K562 (cell line): ENCODE measurements around the gene FGF1. TPM values are rescaled to one million over a fixed set of nuclear protein-coding genes. Genes with fewer than 3 reads are reported as not detected.

ENCODE experiments used
- ATAC-seq: fragments of 200-7000 bp; cut with Tn5 transposase; 3 replicates; pipeline ENCODE4 v1.9.1; 2020; ENCODE audit warnings: moderate library complexity
- BruUV-seq: library from RNA; stranded (reverse); fragments of 400-500 nt; replicated peaks from 2 replicates; lab custom pipeline; 2021; lab: Mats Ljungman, UMichigan
- CTCF ChIA-PET: fragments of 300-600 bp; formaldehyde crosslinking; extraction: SDS; loops from one replicate; lab custom pipeline; 2021; ENCODE audit warnings: low intra/inter-chr PET ratio; lab: Yijun Ruan, JAX
- POLR2A ChIA-PET: fragments of 300-600, 350-650 bp; sonication (Branson Sonifier 250); formaldehyde crosslinking; extraction: SDS; loops from one replicate; lab custom pipeline; 2021; ENCODE audit warnings: antibody characterized with exemption, inconsistent platforms; lab: Yijun Ruan, JAX
- DNase-seq, 4 experiments: peaks; one replicate each; pipeline versions ENCODE4 v3.0.0 to v3.0.0-alpha.2; 2011 to 2018; ENCODE audit warnings: low spot score in 3 of 4, mixed read lengths in 3 of 4; ENCODE audit errors: extremely low read depth in 1 of 4
- FAIRE-seq: peaks from 2 replicates; lab custom pipeline; 2011; peaks lifted over from hg19 to GRCh38; lab: Jason Lieb, UNC
- H2AFZ ChIP-seq: 2 replicates; pipeline ENCODE4 v1.6.0; 2011; ENCODE audit warnings: low read depth, low read length, control low read depth, inconsistent platforms
- H3K27ac ChIP-seq: fragments of 200-600 bp; 3 replicates; pipeline ENCODE4 v1.8.0; 2011; ENCODE audit warnings: low read depth, mild to moderate bottlenecking, control low read depth, inconsistent platforms, low read length, moderate library complexity, mixed read lengths; ENCODE audit errors: extremely low read depth
- H3K27me3 ChIP-seq, 2 experiments: fragments of 300-600 bp in 1 of 2; 2 replicates in 1 of 2; 3 replicates in 1 of 2; pipeline versions ENCODE4 v1.6.0 to v1.8.0; 2011; ENCODE audit warnings: inconsistent platforms in 2 of 2, low read length in 2 of 2, mild to moderate bottlenecking in 1 of 2, mixed read lengths in 1 of 2, moderate library complexity in 1 of 2; ENCODE audit not compliant: control insufficient read depth in 2 of 2, insufficient read depth in 2 of 2
- H3K36me3 ChIP-seq: fragments of 300-600 bp; 3 replicates; pipeline ENCODE4 v1.8.0; 2011; ENCODE audit warnings: mild to moderate bottlenecking, low read length, inconsistent platforms; ENCODE audit not compliant: control insufficient read depth, insufficient read depth
- H3K4me1 ChIP-seq, 2 experiments: fragments of 200-600 bp in 1 of 2; replicated peaks in 1 of 2; 2 replicates in 1 of 2; 3 replicates in 1 of 2; pipeline versions ENCODE4 v1.5.1 to v1.8.0; 2011; ENCODE audit warnings: inconsistent platforms in 2 of 2, low read length in 2 of 2, mild to moderate bottlenecking in 1 of 2, mixed read lengths in 1 of 2, moderate library complexity in 1 of 2; ENCODE audit not compliant: control insufficient read depth in 2 of 2, insufficient read depth in 2 of 2
- H3K4me2 ChIP-seq: 2 replicates; pipeline ENCODE4 v1.6.1; 2011; ENCODE audit warnings: low read length, control low read depth, inconsistent platforms, mixed read lengths; ENCODE audit not compliant: insufficient read depth
- H3K4me3 ChIP-seq: fragments of 200-600 bp; sonication (generic), shearing (Covaris generic); 2 replicates; pipeline ENCODE4 v1.5.1; 2016; ENCODE audit warnings: control low read depth, inconsistent platforms
- H3K79me2 ChIP-seq: fragments of 200-600 bp; 3 replicates; pipeline ENCODE4 v1.8.0; 2011; ENCODE audit warnings: low read length, inconsistent platforms; ENCODE audit not compliant: control insufficient read depth, insufficient read depth
- H3K9ac ChIP-seq, 2 experiments: 2 replicates each; pipeline versions ENCODE4 v1.6.0 to v1.6.1; 2011; ENCODE audit warnings: low read depth in 2 of 2, low read length in 2 of 2, control low read depth in 1 of 2, inconsistent platforms in 1 of 2, mild to moderate bottlenecking in 1 of 2, mixed read lengths in 1 of 2; ENCODE audit not compliant: insufficient read depth in 1 of 2
- H3K9me1 ChIP-seq: one replicate; pipeline ENCODE4 v1.6.0; 2011; ENCODE audit warnings: inconsistent platforms, mild to moderate bottlenecking, low read length, moderate library complexity; ENCODE audit not compliant: control insufficient read depth, insufficient read depth
- H3K9me3 ChIP-seq: replicated peaks from 2 replicates; pipeline ENCODE4 v1.5.1; 2011; ENCODE audit warnings: low read depth, low read length, inconsistent platforms; ENCODE audit not compliant: control insufficient read depth, insufficient read depth
- H4K20me1 ChIP-seq: replicated peaks from 2 replicates; pipeline ENCODE4 v1.6.1; 2011; ENCODE audit warnings: low read length, inconsistent platforms, mixed read lengths; ENCODE audit not compliant: control insufficient read depth, insufficient read depth
- ARID3B ChIP-seq: fragments of 250-450 bp; sonication (Bioruptor Pico); IDR thresholded peaks from 2 replicates; pipeline ENCODE4 v1.4.0; 2020; ENCODE audit warnings: borderline replicate concordance
- CAMTA2 ChIP-seq: fragments of 250-450 bp; sonication (Bioruptor Pico); conservative IDR thresholded peaks from 2 replicates; pipeline ENCODE4 v1.5.1; 2022
- CBFA2T2 ChIP-seq: fragments of 450-650 bp; conservative IDR thresholded peaks from 2 replicates; pipeline ENCODE4 v1.6.1; 2017; ENCODE audit warnings: mild to moderate bottlenecking
- ESRRA ChIP-seq: fragments of 450-650 bp; IDR thresholded peaks from 2 replicates; pipeline ENCODE4 v1.6.1; 2014; ENCODE audit warnings: low read depth, mild to moderate bottlenecking, moderate library complexity, borderline replicate concordance
- POLR2B ChIP-seq: fragments of 450-650 bp; IDR thresholded peaks from 2 replicates; pipeline ENCODE4 v1.6.1; 2018; ENCODE audit warnings: low read depth; ENCODE audit not compliant: partially characterized antibody
- RREB1 ChIP-seq: fragments of 250-450 bp; sonication (Bioruptor Pico); IDR thresholded peaks from 2 replicates; pipeline ENCODE4 v1.4.0; 2020
- STAG1 ChIP-seq: sonication (generic); formaldehyde crosslinking; IDR thresholded peaks from 2 replicates; pipeline ENCODE4 v1.5.0; 2020; ENCODE audit warnings: missing genetic modification reagents, borderline replicate concordance
- ZNF584 ChIP-seq: fragments of 200-800 bp; sonication (Bioruptor generic); IDR thresholded peaks from 2 replicates; pipeline ENCODE4 v1.6.1; 2016; ENCODE audit warnings: low read depth, mild to moderate bottlenecking, missing genetic modification characterization, missing compliant biosample characterization
- ZNF707 ChIP-seq: fragments of 250-450 bp; sonication (Bioruptor Pico); conservative IDR thresholded peaks from 2 replicates; pipeline ENCODE4 v1.8.0; 2022; ENCODE audit warnings: inconsistent platforms, mild to moderate bottlenecking, moderate library complexity
- WGBS: fragments of 100-300 bp; shearing (Covaris generic); methylation state at CpG from one replicate; pipeline ENCODE4 v1.1.6; 2016; ENCODE audit warnings: low coverage, mixed read lengths; ENCODE audit not compliant: insufficient coverage; ENCODE audit errors: missing lambda C conversion rate; 5-methylcytosine and 5-hydroxymethylcytosine counted together
- in situ Hi-C: fragments of 300-500 bp; cut with MboI; formaldehyde crosslinking; loops from 4 replicates; pipeline ENCODE4 v1.15.0; 2018; ENCODE audit warnings: inconsistent platforms, mixed read lengths
- intact Hi-C: fragments of 100-400 bp; cut with micrococcal nuclease; formaldehyde crosslinking; loops from 2 replicates; pipeline ENCODE4 v1.14.2; 2022
- polyA plus RNA-seq, 8 experiments: library from polyadenylated mRNA; depleted of rRNA in 4 of 8; stranded (reverse) in 5 of 8; unstranded in 3 of 8; fragments of >200 nt; fragmentation: Nextera tagmentation in 2 of 8; fragmentation: Illumina TruSeq in 1 of 8; extraction: Ambion mirVana in 2 of 8; extraction: Trizol in 1 of 8; gene quantifications; 2 replicates each; pipeline versions ENCODE4 v1.2.1 to v1.2.3, GENCODE V29; 2011 to 2014; ENCODE audit warnings: inconsistent platforms in 1 of 8, missing spikeins in 1 of 8
- total RNA-seq, 7 experiments: library from RNA; depleted of rRNA in 6 of 7; stranded (reverse); fragments of >200 nt in 6 of 7; fragmentation: Illumina TruSeq in 2 of 7; extraction: Trizol in 2 of 7; gene quantifications; 2 replicates each; pipeline versions ENCODE4 v1.2.1 to v1.2.3, GENCODE V29; 2011 to 2021; ENCODE audit warnings: low replicate concordance in 1 of 7

The FGF1 gene
- total and polyA plus RNA-seq, 9 of the 15 experiments (the other 6 are each of a cell fraction or from before 2014, with no cell fraction given) = not detected

GRCh38 chr5:142642427-142642826, 43.5 kb downstream of the FGF1 start:
- ChIA-PET CTCF (no interaction called here), POLR2A (no interaction called here)
- H3K27ac ChIP-seq = no peak overlapping the region
- H3K79me2 ChIP-seq = no peaks in the 10 kb centered on the region
- H2AFZ ChIP-seq = no peak overlapping the region
- no peaks in the 10 kb centered on the region for H3K4me1 ChIP-seq
- 0% methylated on average over 3 of the region's 3 CpGs for WGBS
- in situ Hi-C loops (no loop called here), intact Hi-C loops (no loop called here)
- H3K9ac ChIP-seq = no peak overlapping the region
- no peaks in the 10 kb centered on the region for H3K9me1 ChIP-seq
- no peaks in the 10 kb centered on the region for H3K9me3 ChIP-seq
- no peaks in the 10 kb centered on the region for H3K36me3 ChIP-seq
- TF ChIP-seq ZNF584 (no peak), ZNF707 (CRISPR knock-in tag) (no peak), POLR2B (no peak), ESRRA (no peak), ARID3B (no peak), CBFA2T2 (no peak), RREB1 (CRISPR knock-in tag) (no peak), STAG1 (CRISPR knock-in tag) (no peak), CAMTA2 (CRISPR knock-in tag) (no peak)
- BruUV-seq = no TSS peak
- FAIRE-seq (no peak), DNase-seq (no peak), ATAC-seq (no peak)
- no peak overlapping the region for H3K4me2 ChIP-seq
- no peak overlapping the region for H3K4me3 ChIP-seq
- no peaks in the 10 kb centered on the region for H4K20me1 ChIP-seq
- H3K27me3 ChIP-seq = peaks cover 8 to 23% of the 10 kb centered on the region in 2 experiments; a peak in 4 of 5 replicates
